Activated naive CD4-positive, alpha-beta T cell treated with Interleukin-2 at 50 U/mL for 16 hours (primary cell): ENCODE results near the gene ITGB3BP.
"Not testable (repeated sequence)": the region's sequence is repeated elsewhere in the genome, so short reads cannot be mapped to it uniquely, and the experiment has no call there.

Source experiments
- DNase-seq: peaks from one replicate; pipeline ENCODE4 v3.0.0-alpha.2; 2020

The ITGB3BP gene

DNA sequence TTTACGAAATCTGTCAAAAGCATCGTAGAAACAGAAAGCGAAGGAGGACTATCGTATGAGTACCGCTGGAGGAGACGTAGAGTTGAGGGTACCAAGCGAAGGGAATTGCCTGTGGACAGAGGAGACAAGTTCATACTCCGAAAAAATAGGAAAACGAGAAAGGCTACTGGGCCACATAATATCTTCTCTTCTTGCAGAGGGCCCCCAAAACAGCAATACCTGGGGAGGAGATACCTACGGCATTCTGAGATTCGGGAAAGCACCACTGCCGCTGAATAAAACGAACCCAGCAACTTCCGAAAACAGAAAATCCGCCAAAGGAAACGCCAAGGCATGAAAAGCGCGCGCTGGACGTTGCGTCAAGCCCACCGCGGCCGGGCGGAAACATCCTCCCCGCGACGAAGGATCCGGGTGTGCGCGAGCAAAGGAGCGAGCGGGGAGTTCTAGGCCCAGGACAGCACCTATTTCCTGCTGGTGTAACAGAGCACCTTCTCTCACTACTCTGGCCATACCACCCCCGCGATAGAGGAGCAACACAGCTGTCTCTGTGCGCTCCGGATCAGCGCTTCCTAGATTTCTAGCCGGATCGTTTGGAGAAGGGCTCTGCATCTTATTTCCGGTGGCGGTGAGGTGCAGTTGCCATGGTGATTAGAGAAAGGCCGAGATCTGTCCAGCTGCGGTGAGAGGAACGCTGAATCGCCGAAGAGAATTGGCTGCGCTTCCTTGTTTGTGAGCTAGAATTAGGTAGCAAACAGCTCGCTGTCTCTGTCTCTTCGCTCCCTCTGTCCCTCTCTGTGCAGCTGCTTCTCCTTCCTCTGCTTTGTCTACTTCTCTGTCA is at the start of gene ITGB3BP, which contains the start of gene EFCAB7:
ITGB3BP (minus strand) TSS at position 335 of the 838 bp plus-strand sequence; CDS start at position 243, 92 bp downstream.
EFCAB7 (plus strand) TSS at position 635 of the 838 bp plus-strand sequence. CDS start 2,048 bp downstream, outside the sequence.
- DNase-seq, result peak; percentile 83

DNA sequence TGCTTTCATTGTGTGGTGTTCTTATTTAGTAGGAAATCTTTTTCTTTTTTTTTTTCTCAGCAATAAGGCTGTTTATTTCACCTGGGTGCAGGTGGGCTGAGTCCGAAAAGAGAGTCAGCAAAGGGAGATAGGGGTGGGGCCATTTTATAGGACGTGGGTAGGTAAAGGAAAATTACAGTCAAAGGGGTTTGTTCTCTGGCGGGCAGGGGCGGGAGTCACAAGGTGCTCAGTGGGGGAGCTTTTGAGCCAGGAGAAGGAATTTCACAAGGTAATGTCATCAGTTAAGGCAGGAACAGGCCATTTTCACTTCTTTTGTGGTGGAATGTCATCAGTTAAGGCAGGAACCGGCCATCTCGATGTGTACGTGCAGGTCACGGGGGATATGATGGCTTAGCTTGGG is 49.7 kb upstream of the ITGB3BP start:
- DNase-seq, result not testable (repeated sequence)

DNA sequence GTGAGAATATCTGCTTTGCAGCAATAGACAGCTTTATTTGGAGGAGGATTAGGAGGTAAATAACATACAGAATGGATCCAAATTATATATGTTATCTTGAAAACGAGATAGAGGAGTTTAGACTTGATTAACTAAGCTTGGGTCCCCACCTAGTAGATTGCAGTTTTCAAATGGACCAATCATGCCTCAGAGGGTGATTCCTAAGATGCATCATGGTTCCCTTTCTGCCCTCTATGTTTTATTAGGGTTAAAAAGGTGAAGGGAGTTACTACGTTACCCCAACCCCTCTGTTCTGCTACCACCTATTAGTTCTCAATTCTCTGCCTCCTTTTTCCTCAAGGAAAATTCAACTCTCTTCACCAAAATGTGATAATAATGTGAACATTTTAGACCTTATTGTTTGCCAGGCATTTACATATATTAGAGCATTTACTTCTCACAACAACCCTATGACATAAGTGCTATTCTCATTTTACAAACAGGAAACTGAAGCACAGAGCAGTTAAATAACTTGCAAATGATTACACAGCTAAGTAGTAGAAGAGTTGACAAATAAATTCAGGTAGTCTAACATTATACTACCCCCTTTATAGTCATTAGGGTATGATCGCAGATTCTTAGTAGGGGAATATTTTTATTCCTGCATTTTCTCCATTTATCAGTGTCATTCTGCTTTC is 46.8 kb upstream of the ITGB3BP start:
- DNase-seq, result no peak

DNA sequence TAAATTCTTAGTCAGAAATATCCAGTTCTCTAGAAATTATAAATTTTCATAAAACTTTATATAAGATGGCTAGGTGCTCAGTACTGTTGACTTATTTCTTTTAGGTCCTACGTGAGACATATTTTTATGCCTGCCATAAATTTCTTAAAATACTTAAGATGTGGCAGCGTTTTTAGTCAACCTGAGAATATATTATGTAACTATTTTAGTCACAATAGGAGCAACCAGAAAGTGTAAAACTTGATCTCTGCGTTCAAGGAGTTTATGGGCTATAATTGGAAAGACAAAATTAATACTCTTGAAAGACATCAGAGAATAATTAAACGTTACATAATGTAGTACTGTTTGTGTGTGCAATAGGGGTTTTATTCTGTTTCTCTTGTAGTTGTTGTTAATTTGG is 46.0 kb upstream of the ITGB3BP start:
- no peak for DNase-seq

DNA sequence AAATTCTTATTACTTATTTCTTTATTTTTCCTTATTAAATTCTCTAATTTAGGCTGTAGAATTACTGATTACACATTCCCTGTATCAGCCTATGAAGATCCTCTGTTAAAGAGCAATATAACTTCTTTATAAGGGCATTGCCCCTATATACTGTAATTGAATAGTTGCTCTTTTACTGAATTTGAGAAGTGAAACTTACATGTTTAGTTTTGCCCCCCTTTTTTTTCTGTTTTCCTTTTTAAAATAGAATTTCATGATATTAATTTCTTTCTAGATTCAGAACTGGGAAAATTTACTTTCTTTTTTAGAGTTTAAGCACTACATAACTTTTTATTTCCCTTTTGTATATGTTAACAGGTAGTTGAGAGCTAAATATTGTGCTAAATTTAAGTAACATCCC is 40.7 kb upstream of the ITGB3BP start:
- DNase-seq, result no peak

- no peak for DNase-seq
Observed at GRCh38 chr1:63559357-63559756, 36.3 kb upstream of the ITGB3BP start.

DNA sequence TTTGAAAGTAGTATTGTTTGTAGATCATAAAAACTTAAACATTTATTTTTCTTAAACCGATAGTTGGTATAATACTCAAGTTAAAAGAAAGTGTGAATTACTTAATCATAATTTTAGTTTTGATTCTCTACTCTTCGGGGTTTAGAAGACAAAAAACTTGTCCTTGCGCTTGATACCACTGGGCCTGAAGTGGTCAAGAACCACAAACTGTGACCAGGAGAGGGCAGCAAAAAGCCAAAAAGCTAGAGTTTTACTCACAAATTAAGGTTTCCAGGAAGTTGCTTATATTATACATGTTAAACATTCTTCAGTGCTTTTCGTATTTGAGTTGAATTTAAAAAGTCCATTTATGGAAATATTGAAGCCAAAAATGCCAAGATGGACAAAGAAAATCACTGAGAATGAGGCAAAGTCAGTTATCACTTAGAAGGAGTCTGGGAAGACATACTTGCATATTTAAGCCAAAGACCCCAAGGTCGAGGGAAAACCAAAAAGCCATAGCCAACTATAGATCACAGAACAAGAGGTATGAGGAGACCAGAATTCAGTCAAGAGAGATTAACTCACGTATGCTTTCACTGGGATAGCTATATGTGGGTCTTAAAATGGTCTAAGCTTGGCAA is 34.5 kb upstream of the ITGB3BP start:
- DNase-seq, result peak; percentile 3

DNA sequence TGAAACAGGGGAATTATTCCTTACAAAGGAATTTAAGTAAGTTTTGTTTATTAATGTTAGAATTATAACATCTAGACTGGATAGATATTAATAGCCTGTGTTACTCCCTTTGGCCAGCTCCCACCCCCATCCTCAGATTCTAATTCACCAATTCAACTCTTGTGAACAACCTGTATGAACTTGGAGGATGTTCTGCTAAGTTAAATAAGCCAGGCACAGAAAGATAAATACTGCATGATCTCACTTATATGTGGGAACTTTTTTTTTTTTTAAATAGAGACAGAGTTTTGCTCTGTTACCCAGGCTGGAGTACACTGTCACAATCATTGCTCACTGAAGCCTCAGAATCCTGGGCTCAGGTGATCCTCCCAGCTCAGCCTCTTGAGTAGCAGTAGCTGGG is 32.5 kb upstream of the ITGB3BP start:
- DNase-seq, result no peak

DNA sequence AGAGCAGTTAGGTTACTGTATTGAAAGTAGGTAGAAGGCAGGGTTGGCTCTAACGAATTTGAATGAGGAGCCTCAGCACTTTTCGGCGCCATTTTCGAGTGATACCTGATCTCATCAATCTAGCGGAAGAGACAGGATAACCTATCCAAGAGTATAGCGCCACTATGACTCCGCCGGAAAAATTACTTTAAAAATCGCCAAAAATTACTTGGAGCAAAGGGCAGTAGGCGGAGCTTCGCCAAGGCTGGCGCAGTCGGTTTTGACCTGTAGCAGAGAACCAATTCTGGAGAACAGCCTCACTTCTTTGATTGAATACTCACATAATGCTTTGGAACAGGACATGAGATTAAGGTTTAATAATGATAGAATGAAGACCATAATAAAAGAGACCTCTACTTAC is 25.9 kb upstream of the ITGB3BP start:
- DNase-seq, result no peak

- DNase-seq, result no peak
Observed at GRCh38 chr1:63548303-63548702, 25.3 kb upstream of the ITGB3BP start.

- no peak for DNase-seq
Observed at GRCh38 chr1:63547621-63548294, 24.7 kb upstream of the ITGB3BP start.

GRCh38 chr1:63545780-63546179 is 22.8 kb upstream of the ITGB3BP start:
- DNase-seq, result no peak

DNA sequence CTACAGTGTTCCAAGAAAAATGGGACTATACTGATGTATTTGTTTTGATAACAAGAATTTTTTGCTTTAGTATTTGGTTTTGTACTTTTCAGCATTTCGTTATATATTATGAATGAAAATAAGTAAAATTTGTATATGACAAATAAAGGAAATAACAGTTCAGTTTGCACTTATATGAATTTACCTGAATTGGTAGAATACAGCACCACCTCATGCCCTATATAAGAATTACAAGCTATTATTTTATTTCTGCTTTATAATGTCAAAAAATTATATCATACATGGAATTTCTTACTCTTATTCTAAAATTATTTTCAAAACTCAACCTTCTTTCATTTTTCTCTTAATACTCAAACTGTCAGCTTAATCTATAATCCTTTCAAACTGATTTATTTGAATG is 14.9 kb upstream of the ITGB3BP start:
- DNase-seq, result no peak

- DNase-seq, result no peak
Observed at GRCh38 chr1:63537006-63537405, 14.0 kb upstream of the ITGB3BP start.

- DNase-seq, result no peak
Observed at GRCh38 chr1:63534406-63534805, 11.4 kb upstream of the ITGB3BP start.

GRCh38 chr1:63533931-63534330 is 10.9 kb upstream of the ITGB3BP start:
- DNase-seq, result no peak

- DNase-seq, result no peak
Observed at GRCh38 chr1:63532727-63533126, 9.7 kb upstream of the ITGB3BP start.

DNA sequence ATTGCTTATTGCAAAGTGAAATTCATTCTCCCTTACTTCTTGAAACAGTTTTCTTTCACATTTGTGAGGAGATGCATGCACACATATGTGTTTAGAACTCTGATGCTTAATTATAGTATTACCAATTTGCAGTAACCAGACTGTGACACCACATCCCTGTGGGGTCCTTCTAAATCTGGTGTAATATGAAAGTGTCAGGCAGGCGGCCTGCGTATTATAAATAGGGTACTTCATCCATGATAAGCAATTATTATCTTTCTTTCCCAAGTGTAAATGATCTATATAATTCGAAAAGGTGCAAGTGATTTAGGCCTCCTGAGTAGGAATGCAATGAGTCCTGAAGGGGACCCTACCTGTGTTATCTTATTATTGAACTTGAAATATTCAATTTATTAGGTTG is 1.2 kb upstream of the ITGB3BP start:
- DNase-seq, result no peak

DNA sequence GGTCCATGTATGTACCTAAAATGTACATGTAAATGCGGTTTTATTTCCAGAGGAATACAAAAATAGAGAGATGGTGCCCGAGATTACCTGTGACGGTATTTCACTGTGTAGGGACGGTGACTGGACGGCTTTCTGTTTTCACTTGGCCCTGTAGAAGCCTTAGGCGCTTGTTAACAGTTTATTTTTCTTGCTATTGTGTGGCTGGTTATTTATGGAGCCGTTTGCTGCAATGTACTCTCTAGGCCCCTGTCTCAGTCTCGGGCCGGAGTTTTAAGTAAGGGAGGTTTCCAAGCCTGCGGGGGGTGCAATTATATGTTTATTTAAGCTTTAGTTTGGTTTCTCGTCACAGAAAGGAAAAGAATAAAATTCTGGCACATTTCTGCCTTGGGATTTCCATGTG is 713 bp upstream of the ITGB3BP start:
- no peak for DNase-seq

DNA sequence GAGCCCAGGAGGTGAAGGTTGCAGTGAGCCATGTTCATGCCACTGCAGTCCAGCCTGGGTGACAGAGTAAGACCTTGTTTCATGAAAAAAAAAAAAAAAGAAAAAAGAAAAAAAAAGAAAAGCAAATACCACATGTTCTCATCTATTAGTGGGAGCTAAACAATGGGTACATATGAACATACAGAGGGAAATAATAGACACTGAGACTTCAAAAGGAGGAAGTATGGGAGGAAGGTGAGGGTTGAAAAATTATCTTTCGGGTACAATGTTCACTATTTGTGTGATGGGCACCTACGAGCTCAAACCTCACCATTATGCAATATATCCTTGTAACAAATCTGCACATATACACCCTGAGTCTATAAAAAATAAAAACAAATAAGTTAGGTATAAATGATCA is 6.4 kb downstream of the ITGB3BP start:
- DNase-seq, result no peak

DNA sequence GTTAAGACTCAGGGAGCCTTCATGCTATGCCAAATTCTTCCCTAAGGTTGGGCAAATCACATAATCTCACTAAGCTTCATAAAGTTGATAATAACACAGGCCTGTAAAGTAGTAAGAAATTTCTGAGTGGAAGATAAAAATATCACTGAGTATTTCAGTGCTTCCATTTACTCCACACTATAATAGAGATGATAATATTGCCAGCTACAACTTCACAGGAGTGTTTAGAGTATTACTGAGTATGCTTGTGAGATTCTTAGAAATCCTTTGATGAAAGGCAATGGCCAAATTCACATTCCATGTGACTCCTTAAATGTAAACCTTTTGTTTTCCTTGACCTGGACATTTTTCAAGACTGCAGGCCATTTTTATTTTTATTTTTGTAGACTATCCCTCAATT is 10.4 kb downstream of the ITGB3BP start:
- DNase-seq, result no peak

DNA sequence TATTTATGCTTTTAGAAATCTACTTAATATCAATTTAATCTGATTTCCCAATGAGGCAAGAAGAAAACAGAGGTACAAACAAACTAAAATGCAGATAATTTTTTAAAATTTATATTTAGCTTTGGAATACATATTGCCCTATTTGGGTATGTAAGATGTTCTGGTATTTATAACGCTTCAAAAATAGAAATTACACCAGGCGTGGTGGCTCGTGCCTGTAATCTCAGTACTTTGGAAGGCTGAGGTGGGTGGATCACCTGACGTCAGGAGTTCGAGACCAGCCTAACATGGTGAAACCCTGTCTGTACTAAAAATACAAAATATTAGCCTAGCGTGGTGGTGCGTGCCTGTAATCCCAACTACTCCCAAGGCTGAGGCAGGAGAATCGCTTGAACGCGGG is 13.3 kb downstream of the ITGB3BP start:
- no peak for DNase-seq

- no peak for DNase-seq
Observed at GRCh38 chr1:63506782-63507181, 16.2 kb downstream of the ITGB3BP start.
